Measurements from ENCODE around the gene CD101.

DNA sequence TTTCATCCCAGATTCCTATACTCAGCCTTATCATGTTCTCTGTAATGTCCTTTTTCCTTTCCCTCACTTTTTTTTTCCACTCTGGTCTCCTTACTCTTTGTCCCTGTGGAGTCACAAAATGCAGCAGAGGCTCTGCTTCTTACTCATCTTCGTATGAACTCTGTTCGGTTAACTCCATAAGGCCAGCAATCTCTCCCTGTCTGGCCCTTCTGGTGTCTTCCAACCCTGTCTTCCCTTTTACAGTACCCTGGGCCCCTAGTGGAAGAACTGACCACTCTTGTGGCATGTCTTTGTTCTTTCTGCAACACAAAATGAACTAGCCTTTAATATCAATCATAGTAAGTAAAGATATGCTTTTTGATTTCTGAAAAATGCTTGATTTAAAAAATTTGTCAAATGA is 7.1 kb downstream of the CD101 start:
- TF ChIP-seq, protein P1, sequence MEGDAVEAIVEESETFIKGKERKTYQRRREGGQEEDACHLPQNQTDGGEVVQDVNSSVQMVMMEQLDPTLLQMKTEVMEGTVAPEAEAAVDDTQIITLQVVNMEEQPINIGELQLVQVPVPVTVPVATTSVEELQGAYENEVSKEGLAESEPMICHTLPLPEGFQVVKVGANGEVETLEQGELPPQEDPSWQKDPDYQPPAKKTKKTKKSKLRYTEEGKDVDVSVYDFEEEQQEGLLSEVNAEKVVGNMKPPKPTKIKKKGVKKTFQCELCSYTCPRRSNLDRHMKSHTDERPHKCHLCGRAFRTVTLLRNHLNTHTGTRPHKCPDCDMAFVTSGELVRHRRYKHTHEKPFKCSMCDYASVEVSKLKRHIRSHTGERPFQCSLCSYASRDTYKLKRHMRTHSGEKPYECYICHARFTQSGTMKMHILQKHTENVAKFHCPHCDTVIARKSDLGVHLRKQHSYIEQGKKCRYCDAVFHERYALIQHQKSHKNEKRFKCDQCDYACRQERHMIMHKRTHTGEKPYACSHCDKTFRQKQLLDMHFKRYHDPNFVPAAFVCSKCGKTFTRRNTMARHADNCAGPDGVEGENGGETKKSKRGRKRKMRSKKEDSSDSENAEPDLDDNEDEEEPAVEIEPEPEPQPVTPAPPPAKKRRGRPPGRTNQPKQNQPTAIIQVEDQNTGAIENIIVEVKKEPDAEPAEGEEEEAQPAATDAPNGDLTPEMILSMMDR (IDR thresholded peaks at IDR 0.05), result no peak
- TF ChIP-seq POLR2A (IDR thresholded peaks at IDR 0.05) (no peak), EP300 (IDR thresholded peaks at IDR 0.05) (no peak)
